Ovary (tissue), 9 donors: ENCODE data around the gene CHMP4B. TPM values are rescaled to one million over a fixed set of nuclear protein-coding genes. Genes with fewer than 3 reads are reported as not detected.

Source experiments
- DNase-seq, 5 donors: peaks; one replicate each; pipeline ENCODE4 v3.0.0-alpha.2; 2019 to 2020
- H3K27ac ChIP-seq, 2 donors: fragments of 200-600 bp; one replicate each; pipeline versions ENCODE4 v1.5.1 to v1.8.0; 2019 to 2022
- H3K27me3 ChIP-seq: fragments of 200-600 bp; one replicate; pipeline ENCODE4 v1.8.0; 2022
- H3K36me3 ChIP-seq: fragments of 200-600 bp; sonication (generic); one replicate; pipeline ENCODE4 v1.5.1; 2019
- H3K4me1 ChIP-seq: one replicate; pipeline ENCODE4 v1.8.1; 2013; ENCODE audit warnings: mild to moderate bottlenecking, moderate library complexity; ENCODE audit not compliant: insufficient read depth
- H3K4me3 ChIP-seq: fragments of 200-600 bp; sonication (generic); one replicate; pipeline ENCODE4 v1.5.1; 2017
- H3K9me3 ChIP-seq, 2 donors: fragments of 200-600 bp in 1 of 2; sonication (generic) in 1 of 2; one replicate each; pipeline versions ENCODE4 v1.5.1 to v1.8.1; 2013 to 2019; ENCODE audit warnings: mild to moderate bottlenecking in 1 of 2, moderate library complexity in 1 of 2
- CTCF ChIP-seq, 3 donors: fragments of 450-650 bp in 2 of 3; fragments of 200-600 bp in 1 of 3; IDR thresholded peaks; one replicate each; pipeline versions ENCODE4 v1.5.1 to v1.8.0; 2016 to 2022; ENCODE audit warnings: antibody characterized with exemption in 3 of 3, mild to moderate bottlenecking in 1 of 3
- EP300 ChIP-seq: sonication (generic); formaldehyde crosslinking; IDR thresholded peaks from one replicate; pipeline ENCODE4 v1.6.1; 2017; ENCODE audit warnings: antibody characterized with exemption
- POLR2A ChIP-seq: fragments of 450-650 bp; IDR thresholded peaks from one replicate; pipeline ENCODE4 v1.6.1; 2017; ENCODE audit warnings: antibody characterized with exemption, mild to moderate bottlenecking, moderate library complexity
- WGBS, 3 donors: extraction: QIAGEN DNeasy Blood & Tissue Kit in 1 of 3; methylation state at CpG; one replicate each; pipeline versions ENCODE4 v1.1.5 to v1.1.7; 2013 to 2017; 5-methylcytosine and 5-hydroxymethylcytosine counted together
- intact Hi-C, 4 donors: fragments of 100-400 bp; cut with DNase I; formaldehyde crosslinking; loops; one replicate each; pipeline versions ENCODE4 v1.11.0 to v1.15.1; 2022 to 2023
- polyA plus RNA-seq, 2 donors: library from polyadenylated mRNA; stranded (reverse); fragments of 200-250 nt in 1 of 2; fragments of 350-450 nt in 1 of 2; fragmentation: Illumina TruSeq in 1 of 2; extraction: RNeasy Lipid Tissue Mini Kit (QIAGEN cat#74804) in 1 of 2; gene quantifications; one replicate each; pipeline ENCODE4 v1.2.3, GENCODE V29; 2013 to 2014
- total RNA-seq, 7 donors: library from RNA; depleted of rRNA in 2 of 7; stranded (reverse); fragments of >200 nt in 2 of 7; fragmentation: NEBNext Ultra II Directional in 3 of 7; extraction: Animal tissue kit (Norgen Biotek cat#: 25700) in 3 of 7; gene quantifications; one replicate each; pipeline versions ENCODE4 v1.1.0 to v1.2.4, GENCODE V29; 2016 to 2023
- donor health status: DM: no; HTN: no; CAD: no; lungs with moderate emphysema.
- donor health status: DM: no; HTN: no; CAD: no.
- donor health status: Bipolar disorder and iron deficiency.
- donor health status: DM: yes; HTN: yes; CAD: no.
- donor health status: DM: no; HTN: no; CAD: no.
- donor health status: DM: yes; HTN: yes; CAD: no.

The CHMP4B gene
- total and polyA plus RNA-seq, 9 donors: 48.5 to 153 (median 96.7) TPM

- no peak overlapping the region for H3K4me3 ChIP-seq
- H3K4me1 ChIP-seq: no peaks in the 10 kb centered on the region
- no peaks in the 10 kb centered on the region for H3K9me3 ChIP-seq
- WGBS, 3 donors: 89 to 93% (median 92%) methylated on average over 5 of the region's 5 CpGs
- H3K27ac ChIP-seq: no peak overlapping the region
- no peak for TF ChIP-seq POLR2A
- TF ChIP-seq CTCF (IDR thresholded peaks at IDR 0.05): no peak
- no peak for TF ChIP-seq EP300
- DNase-seq: no peak
- intact Hi-C loops: no loop called here
- no peaks in the 10 kb centered on the region for H3K27me3 ChIP-seq
- no peaks in the 10 kb centered on the region for H3K36me3 ChIP-seq
These were observed 14.1 kb upstream of the CHMP4B start for GRCh38 chr20:33796907-33797544.

GRCh38 chr20:33798444-33798843, 12.7 kb upstream of the CHMP4B start:
- no peak overlapping the region for H3K4me3 ChIP-seq
- H3K27me3 ChIP-seq: no peaks in the 10 kb centered on the region
- 81 to 93% (median 89%) methylated on average over 4 of the region's 4 CpGs for WGBS, 3 donors
- intact Hi-C loops: no loop called here
- H3K36me3 ChIP-seq: no peaks in the 10 kb centered on the region
- TF ChIP-seq POLR2A (no peak), CTCF (IDR thresholded peaks at IDR 0.05) (no peak), EP300 (no peak)
- no peak overlapping the region for H3K27ac ChIP-seq
- H3K4me1 ChIP-seq: no peaks in the 10 kb centered on the region
- DNase-seq: no peak
- no peaks in the 10 kb centered on the region for H3K9me3 ChIP-seq

GRCh38 chr20:33803921-33804337, 7.2 kb upstream of the CHMP4B start:
- no peaks in the 10 kb centered on the region for H3K4me1 ChIP-seq
- no peak overlapping the region for H3K27ac ChIP-seq
- 19 to 29% (median 27%) methylated on average over 2 of the region's 2 CpGs for WGBS, 3 donors
- no peak overlapping the region for H3K4me3 ChIP-seq
- TF ChIP-seq CTCF (IDR thresholded peaks at IDR 0.05) (no peak), EP300 (no peak), POLR2A (no peak)
- no peaks in the 10 kb centered on the region for H3K36me3 ChIP-seq
- H3K27me3 ChIP-seq: no peaks in the 10 kb centered on the region
- DNase-seq: no peak
- H3K9me3 ChIP-seq: no peaks in the 10 kb centered on the region
- intact Hi-C loops: no loop called here

- peaks cover 4% of the 10 kb centered on the region for H3K4me1 ChIP-seq
- H3K27ac ChIP-seq: no peak overlapping the region
- H3K36me3 ChIP-seq: no peaks in the 10 kb centered on the region
- no peaks in the 10 kb centered on the region for H3K27me3 ChIP-seq
- H3K9me3 ChIP-seq: no peaks in the 10 kb centered on the region
- intact Hi-C loops: no loop called here
- no peak overlapping the region for H3K4me3 ChIP-seq
- no peak for DNase-seq
- TF ChIP-seq EP300: no peak
- TF ChIP-seq POLR2A: no peak
- TF ChIP-seq CTCF (IDR thresholded peaks at IDR 0.05): no peak
- 92 to 93% (median 92%) methylated on average over 3 of the region's 3 CpGs for WGBS, 3 donors
These were observed 2.8 kb upstream of the CHMP4B start for GRCh38 chr20:33808388-33808787.
